ENCODE data around the gene TNF.

GRCh38 chr6:31621320-31621939 is 46.1 kb downstream of the TNF start:
- TF ChIP-seq POLR2A (IDR thresholded peaks at IDR 0.05; ENCODE audit: low read length): no peak
- no peak for TF ChIP-seq GATA1 (IDR thresholded peaks at IDR 0.05; ENCODE audit: low read depth, low read length)

All from erythroblast (primary cell).